WTC11 (cell line): ENCODE results near the gene C1QTNF12.

ENCODE experiments used
- CTCF ChIP-seq: fragments of 200-600 bp; IDR thresholded peaks from 2 replicates; pipeline ENCODE4 v1.8.0; 2022; ENCODE audit warnings: antibody characterized with exemption
- FOXK1 ChIP-seq: sonication (generic); formaldehyde crosslinking; IDR thresholded peaks from 2 replicates; pipeline ENCODE4 v1.8.0; 2022; ENCODE audit warnings: mild to moderate bottlenecking, moderate library complexity, missing genetic modification reagents
- MLX ChIP-seq: sonication (generic); formaldehyde crosslinking; IDR thresholded peaks from 2 replicates; pipeline ENCODE4 v1.8.1; 2023; ENCODE audit warnings: mild to moderate bottlenecking, missing genetic modification reagents, moderate library complexity
- PREB ChIP-seq: sonication (generic); formaldehyde crosslinking; IDR thresholded peaks from 2 replicates; pipeline ENCODE4 v1.8.1; 2022; ENCODE audit warnings: mild to moderate bottlenecking, missing genetic modification reagents, moderate library complexity, borderline replicate concordance
- SP1 ChIP-seq: sonication (generic); formaldehyde crosslinking; conservative IDR thresholded peaks from 2 replicates; pipeline ENCODE4 v1.8.1; 2022; ENCODE audit warnings: missing genetic modification reagents
- STAT6 ChIP-seq: sonication (generic); formaldehyde crosslinking; conservative IDR thresholded peaks from 2 replicates; pipeline ENCODE4 v1.8.1; 2023; ENCODE audit warnings: mild to moderate bottlenecking, low read depth, missing genetic modification reagents, moderate library complexity
- USF2 ChIP-seq: sonication (generic); formaldehyde crosslinking; IDR thresholded peaks from 2 replicates; pipeline ENCODE4 v1.8.1; 2023; ENCODE audit warnings: mild to moderate bottlenecking, missing genetic modification reagents, moderate library complexity
- ZNF416 ChIP-seq: fragments of 250-450 bp; sonication (Bioruptor Pico); IDR thresholded peaks from 2 replicates; pipeline ENCODE4 v1.9.0; 2021; ENCODE audit warnings: mild to moderate bottlenecking, inconsistent platforms
- ZSCAN18 ChIP-seq: fragments of 250-450 bp; sonication (Bioruptor Pico); IDR thresholded peaks from 2 replicates; pipeline ENCODE4 v2.1.2; 2022; ENCODE audit warnings: mild to moderate bottlenecking, moderate library complexity

GRCh38 chr1:1247341-1247913, 905 bp upstream of the C1QTNF12 start:
- TF ChIP-seq PREB (CRISPR knock-in tag), result no peak
- no peak for TF ChIP-seq SP1 (CRISPR knock-in tag)
- TF ChIP-seq CTCF, result no peak
- TF ChIP-seq ZNF416, result no peak
- TF ChIP-seq USF2, result no peak
- TF ChIP-seq MLX (CRISPR knock-in tag), result no peak
- TF ChIP-seq FOXK1 (CRISPR knock-in tag), result no peak
- TF ChIP-seq ZSCAN18, result no peak
- TF ChIP-seq STAT6, result no peak
